H9 (cell line): Measurements from ENCODE around the gene MTFMT. TPM values are rescaled to one million over a fixed set of nuclear protein-coding genes. Genes with fewer than 3 reads are reported as not detected.

Experiments used
- DNase-seq: peaks from one replicate; pipeline ENCODE4 v3.0.0-alpha.2; 2017
- H2AFZ ChIP-seq: one replicate; pipeline ENCODE4 v1.6.1; 2013; ENCODE audit warnings: mild to moderate bottlenecking, low read length, control low read depth, moderate library complexity
- H2AK5ac ChIP-seq: 2 replicates; pipeline ENCODE4 v1.6.1; 2013; ENCODE audit warnings: low read length, control low read depth, mixed read lengths; ENCODE audit not compliant: insufficient read length
- H2BK120ac ChIP-seq: one replicate; pipeline ENCODE4 v1.6.1; 2013; ENCODE audit warnings: low read depth, mild to moderate bottlenecking, low read length, control low read depth, inconsistent platforms; ENCODE audit not compliant: poor library complexity, severe bottlenecking
- H2BK12ac ChIP-seq: 2 replicates; pipeline ENCODE4 v1.6.1; 2013; ENCODE audit warnings: low read length, control low read depth, mixed read lengths, low read depth; ENCODE audit not compliant: insufficient read length
- H2BK15ac ChIP-seq: 2 replicates; pipeline ENCODE4 v1.6.1; 2013; ENCODE audit warnings: low read depth, low read length, control low read depth
- H2BK20ac ChIP-seq: one replicate; pipeline ENCODE4 v1.6.1; 2013; ENCODE audit warnings: low read depth, mild to moderate bottlenecking, low read length, control low read depth, inconsistent platforms; ENCODE audit not compliant: poor library complexity, severe bottlenecking
- H2BK5ac ChIP-seq: 2 replicates; pipeline ENCODE4 v1.6.1; 2013; ENCODE audit warnings: low read length, control low read depth, mixed read lengths; ENCODE audit not compliant: insufficient read length
- H3K14ac ChIP-seq: 2 replicates; pipeline ENCODE4 v1.6.1; 2013; ENCODE audit warnings: low read length, control low read depth; ENCODE audit not compliant: insufficient read depth
- H3K18ac ChIP-seq: 2 replicates; pipeline ENCODE4 v1.6.1; 2013; ENCODE audit warnings: low read depth, mild to moderate bottlenecking, mixed read lengths, low read length, control low read depth; ENCODE audit not compliant: insufficient read length
- H3K23ac ChIP-seq: 2 replicates; pipeline ENCODE4 v1.6.1; 2013; ENCODE audit warnings: low read length, control low read depth, mixed read lengths, low read depth; ENCODE audit not compliant: insufficient read length
- H3K23me2 ChIP-seq: 2 replicates; pipeline ENCODE4 v1.6.1; 2013; ENCODE audit warnings: low read depth, mild to moderate bottlenecking, mixed read lengths, low read length, control low read depth; ENCODE audit not compliant: insufficient read length, poor library complexity, severe bottlenecking
- H3K27ac ChIP-seq: 2 replicates; pipeline ENCODE4 v1.5.1; 2013; ENCODE audit warnings: low read length, control low read depth, mixed read lengths, low read depth; ENCODE audit not compliant: insufficient read length
- H3K27me3 ChIP-seq: 2 replicates; pipeline ENCODE4 v1.6.1; 2013; ENCODE audit warnings: low read length, control low read depth, inconsistent platforms; ENCODE audit not compliant: insufficient read depth
- H3K4ac ChIP-seq: 2 replicates; pipeline ENCODE4 v1.6.1; 2013; ENCODE audit warnings: low read depth, mild to moderate bottlenecking, control low read depth, inconsistent platforms, low read length, moderate library complexity
- H3K4me1 ChIP-seq: 2 replicates; pipeline ENCODE4 v1.6.1; 2013; ENCODE audit warnings: low read length, control low read depth, inconsistent platforms; ENCODE audit not compliant: insufficient read depth
- H3K4me2 ChIP-seq: 2 replicates; pipeline ENCODE4 v1.6.1; 2013; ENCODE audit warnings: low read length, control low read depth, mixed read lengths; ENCODE audit not compliant: insufficient read length, insufficient read depth
- H3K56ac ChIP-seq: 2 replicates; pipeline ENCODE4 v1.6.1; 2013; ENCODE audit warnings: low read depth, mild to moderate bottlenecking, mixed read lengths, low read length, control low read depth; ENCODE audit not compliant: insufficient read length
- H3K79me1 ChIP-seq: 2 replicates; pipeline ENCODE4 v1.6.1; 2013; ENCODE audit warnings: low read depth, mild to moderate bottlenecking, moderate library complexity, low read length, control low read depth, inconsistent platforms; ENCODE audit not compliant: insufficient read depth, poor library complexity, severe bottlenecking
- H3K79me2 ChIP-seq: 2 replicates; pipeline ENCODE4 v1.6.1; 2013; ENCODE audit warnings: low read length, control low read depth, inconsistent platforms; ENCODE audit not compliant: insufficient read depth
- H3K9ac ChIP-seq: 2 replicates; pipeline ENCODE4 v1.6.1; 2013; ENCODE audit warnings: low read length, control low read depth, mixed read lengths; ENCODE audit not compliant: insufficient read length; ENCODE audit errors: extremely low read depth
- H3K9me3 ChIP-seq: one replicate; pipeline ENCODE4 v1.6.1; 2013; ENCODE audit warnings: low read depth, low read length, inconsistent platforms; ENCODE audit not compliant: control insufficient read depth
- H3T11ph ChIP-seq: one replicate; pipeline ENCODE4 v1.6.1; 2013; ENCODE audit warnings: mild to moderate bottlenecking, low read length, control low read depth, inconsistent platforms
- H4K20me1 ChIP-seq: one replicate; pipeline ENCODE4 v1.6.1; 2013; ENCODE audit not compliant: control insufficient read depth, insufficient read length, insufficient read depth
- H4K5ac ChIP-seq: 2 replicates; pipeline ENCODE4 v1.6.1; 2013; ENCODE audit warnings: low read depth, mild to moderate bottlenecking, mixed read lengths, low read length, control low read depth; ENCODE audit not compliant: insufficient read length
- H4K8ac ChIP-seq: replicated peaks from 2 replicates; pipeline ENCODE4 v1.6.1; 2013; ENCODE audit warnings: low read length, control low read depth, mixed read lengths, low read depth; ENCODE audit not compliant: insufficient read length
- H4K91ac ChIP-seq: 2 replicates; pipeline ENCODE4 v1.6.1; 2013; ENCODE audit warnings: low read depth, mild to moderate bottlenecking, moderate library complexity, mixed read lengths, low read length, control low read depth; ENCODE audit not compliant: insufficient read length
- H3K27ac Mint-ChIP-seq, 3 experiments: 2 replicates in 2 of 3; 3 replicates in 1 of 3; pipeline ENCODE4 v1.8.0; 2020 to 2021; ENCODE audit warnings: mixed read lengths in 3 of 3, mild to moderate bottlenecking in 1 of 3, moderate library complexity in 1 of 3
- H3K27me3 Mint-ChIP-seq: 2 replicates; pipeline ENCODE4 v1.8.0; 2021; ENCODE audit warnings: low read depth, mild to moderate bottlenecking, moderate library complexity, mixed read lengths
- H3K36me3 Mint-ChIP-seq, 3 experiments: 2 replicates in 2 of 3; 3 replicates in 1 of 3; pipeline ENCODE4 v1.8.0; 2020 to 2021; ENCODE audit warnings: low read depth in 3 of 3, mixed read lengths in 3 of 3; ENCODE audit not compliant: insufficient read depth in 1 of 3
- H3K4me1 Mint-ChIP-seq, 2 experiments: 2 replicates each; pipeline ENCODE4 v1.8.0; 2020; ENCODE audit warnings: mixed read lengths in 2 of 2
- H3K4me3 Mint-ChIP-seq, 2 experiments: 2 replicates in 1 of 2; 3 replicates in 1 of 2; pipeline ENCODE4 v1.8.0; 2020 to 2021; ENCODE audit warnings: mild to moderate bottlenecking in 2 of 2, mixed read lengths in 2 of 2, moderate library complexity in 1 of 2
- H3K9me3 Mint-ChIP-seq, 2 experiments: 2 replicates in 1 of 2; 3 replicates in 1 of 2; pipeline ENCODE4 v1.8.0; 2020; ENCODE audit warnings: mild to moderate bottlenecking in 2 of 2, mixed read lengths in 2 of 2, moderate library complexity in 1 of 2
- WGBS: extraction: QIAGEN DNeasy Blood & Tissue Kit; methylation state at CpG from one replicate; pipeline ENCODE4 v1.1.7; 2013; ENCODE audit warnings: missing lambda C conversion rate, low lambda C conversion rate, mixed read lengths; ENCODE audit not compliant: insufficient read length; ENCODE audit errors: extremely low coverage; 5-methylcytosine and 5-hydroxymethylcytosine counted together
- total RNA-seq: library from RNA; stranded (reverse); gene quantifications from 2 replicates; pipeline ENCODE4 v1.2.1, GENCODE V29; 2021
- TF ChIP-seq, protein P1 (sequence below): fragments of 200-600 bp; sonication (generic); conservative IDR thresholded peaks from 3 replicates; pipeline ENCODE4 v1.8.0; 2021; ENCODE audit warnings: antibody characterized with exemption, mild to moderate bottlenecking

Gene MTFMT
- total RNA-seq, 1 experiment from 2014 or later, result 16.0 TPM

DNA sequence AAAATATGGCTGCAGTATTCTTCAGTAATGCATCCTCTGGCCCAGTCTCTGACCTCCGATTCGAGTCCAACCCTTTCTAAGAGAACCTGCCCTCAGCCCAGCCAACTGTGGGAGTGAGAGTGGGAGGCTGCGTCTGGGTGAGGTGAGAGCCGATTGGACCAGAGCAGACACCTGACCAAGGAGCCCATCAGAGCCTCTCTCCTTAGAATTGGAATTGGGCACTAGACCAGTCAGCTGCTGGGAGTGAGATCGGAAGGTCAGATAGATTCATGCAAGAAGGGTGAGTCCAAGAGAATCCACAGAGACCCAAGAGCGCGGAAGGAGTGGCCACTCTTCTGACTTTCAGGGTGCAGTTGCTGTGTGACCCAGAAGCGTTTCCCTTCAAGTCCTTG is 28.1 kb upstream of the MTFMT start:
- H2BK5ac ChIP-seq, result no peak overlapping the region
- no peak overlapping the region for H3K4ac ChIP-seq
- no peak overlapping the region for H2AFZ ChIP-seq
- H3K14ac ChIP-seq, result no peak overlapping the region
- no peak overlapping the region for H3K56ac ChIP-seq
- H3K79me1 ChIP-seq, result no peaks in the 10 kb centered on the region
- H3T11ph ChIP-seq, result no peak overlapping the region
- no peak overlapping the region for H3K4me2 ChIP-seq
- H3K9me3 ChIP-seq, result no peaks in the 10 kb centered on the region
- no peak overlapping the region for H2BK20ac ChIP-seq
- Mint-ChIP-seq H3K4me1 (no peaks in the 10 kb centered on the region), H3K27me3 (no peaks in the 10 kb centered on the region), H3K27ac (no peak overlapping the region), H3K36me3 (peaks cover 0 to 6% (median 4%) of the 10 kb centered on the region in 3 experiments; a peak in 3 of 7 replicates), H3K9me3 (no peaks in the 10 kb centered on the region), H3K4me3 (no peak overlapping the region)
- no peaks in the 10 kb centered on the region for H3K23me2 ChIP-seq
- DNase-seq, result no peak
- H4K91ac ChIP-seq, result no peak overlapping the region
- no peak overlapping the region for H4K5ac ChIP-seq
- TF ChIP-seq, protein P1, sequence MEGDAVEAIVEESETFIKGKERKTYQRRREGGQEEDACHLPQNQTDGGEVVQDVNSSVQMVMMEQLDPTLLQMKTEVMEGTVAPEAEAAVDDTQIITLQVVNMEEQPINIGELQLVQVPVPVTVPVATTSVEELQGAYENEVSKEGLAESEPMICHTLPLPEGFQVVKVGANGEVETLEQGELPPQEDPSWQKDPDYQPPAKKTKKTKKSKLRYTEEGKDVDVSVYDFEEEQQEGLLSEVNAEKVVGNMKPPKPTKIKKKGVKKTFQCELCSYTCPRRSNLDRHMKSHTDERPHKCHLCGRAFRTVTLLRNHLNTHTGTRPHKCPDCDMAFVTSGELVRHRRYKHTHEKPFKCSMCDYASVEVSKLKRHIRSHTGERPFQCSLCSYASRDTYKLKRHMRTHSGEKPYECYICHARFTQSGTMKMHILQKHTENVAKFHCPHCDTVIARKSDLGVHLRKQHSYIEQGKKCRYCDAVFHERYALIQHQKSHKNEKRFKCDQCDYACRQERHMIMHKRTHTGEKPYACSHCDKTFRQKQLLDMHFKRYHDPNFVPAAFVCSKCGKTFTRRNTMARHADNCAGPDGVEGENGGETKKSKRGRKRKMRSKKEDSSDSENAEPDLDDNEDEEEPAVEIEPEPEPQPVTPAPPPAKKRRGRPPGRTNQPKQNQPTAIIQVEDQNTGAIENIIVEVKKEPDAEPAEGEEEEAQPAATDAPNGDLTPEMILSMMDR, result no peak
- no peak overlapping the region for H2BK12ac ChIP-seq
- H3K79me2 ChIP-seq, result no peaks in the 10 kb centered on the region
- H4K8ac ChIP-seq, result no peak overlapping the region
- WGBS, result no CpG with 5 or more reads among the region's 8 CpGs
- no peak overlapping the region for H2BK120ac ChIP-seq
- H2AK5ac ChIP-seq, result no peak overlapping the region
- no peaks in the 10 kb centered on the region for H3K27me3 ChIP-seq
- no peak overlapping the region for H2BK15ac ChIP-seq
- H3K4me1 ChIP-seq, result no peaks in the 10 kb centered on the region
- H3K18ac ChIP-seq, result no peak overlapping the region
- H3K9ac ChIP-seq, result no peak overlapping the region
- H3K27ac ChIP-seq, result no peak overlapping the region
- no peak overlapping the region for H3K23ac ChIP-seq
- no peaks in the 10 kb centered on the region for H4K20me1 ChIP-seq
